PFSK-1 (cell line): ENCODE measurements around the gene FLRT1.

ENCODE experiments used
- FOXP2 ChIP-seq: optimal IDR thresholded peaks from 2 replicates; pipeline ENCODE3; 2011; ENCODE audit warnings: borderline replicate concordance, control low read depth, inconsistent platforms; ENCODE audit not compliant: insufficient read depth; ENCODE audit errors: extremely low read length, extremely low read depth
- POLR2AphosphoS5 ChIP-seq: IDR thresholded peaks from 2 replicates; pipeline ENCODE4 v1.6.1; 2012; ENCODE audit warnings: low read depth, mild to moderate bottlenecking, control low read depth, low read length, moderate library complexity
- SIN3A ChIP-seq: IDR thresholded peaks from 2 replicates; pipeline ENCODE4 v1.6.1; 2012; ENCODE audit warnings: mild to moderate bottlenecking, low read length, moderate library complexity, borderline replicate concordance; ENCODE audit not compliant: insufficient read depth
- TAF1 ChIP-seq: IDR thresholded peaks from 2 replicates; pipeline ENCODE4 v1.6.1; 2012; ENCODE audit warnings: low read length, control low read depth, borderline replicate concordance; ENCODE audit not compliant: insufficient read depth
- TF ChIP-seq, protein P1 (sequence below), 2 experiments: IDR thresholded peaks; 2 replicates each; pipeline versions ENCODE4 v1.6.1 to v1.8.0; 2011 to 2012; ENCODE audit warnings: low read depth in 2 of 2, low read length in 2 of 2, control low read depth in 1 of 2, inconsistent platforms in 1 of 2, mild to moderate bottlenecking in 1 of 2, moderate library complexity in 1 of 2; ENCODE audit not compliant: insufficient read depth in 1 of 2

Gene FLRT1

GRCh38 chr11:64059339-64060140 is 23.8 kb downstream of the FLRT1 start:
- no peak for TF ChIP-seq TAF1
- no peak for TF ChIP-seq FOXP2
- TF ChIP-seq, protein P1, sequence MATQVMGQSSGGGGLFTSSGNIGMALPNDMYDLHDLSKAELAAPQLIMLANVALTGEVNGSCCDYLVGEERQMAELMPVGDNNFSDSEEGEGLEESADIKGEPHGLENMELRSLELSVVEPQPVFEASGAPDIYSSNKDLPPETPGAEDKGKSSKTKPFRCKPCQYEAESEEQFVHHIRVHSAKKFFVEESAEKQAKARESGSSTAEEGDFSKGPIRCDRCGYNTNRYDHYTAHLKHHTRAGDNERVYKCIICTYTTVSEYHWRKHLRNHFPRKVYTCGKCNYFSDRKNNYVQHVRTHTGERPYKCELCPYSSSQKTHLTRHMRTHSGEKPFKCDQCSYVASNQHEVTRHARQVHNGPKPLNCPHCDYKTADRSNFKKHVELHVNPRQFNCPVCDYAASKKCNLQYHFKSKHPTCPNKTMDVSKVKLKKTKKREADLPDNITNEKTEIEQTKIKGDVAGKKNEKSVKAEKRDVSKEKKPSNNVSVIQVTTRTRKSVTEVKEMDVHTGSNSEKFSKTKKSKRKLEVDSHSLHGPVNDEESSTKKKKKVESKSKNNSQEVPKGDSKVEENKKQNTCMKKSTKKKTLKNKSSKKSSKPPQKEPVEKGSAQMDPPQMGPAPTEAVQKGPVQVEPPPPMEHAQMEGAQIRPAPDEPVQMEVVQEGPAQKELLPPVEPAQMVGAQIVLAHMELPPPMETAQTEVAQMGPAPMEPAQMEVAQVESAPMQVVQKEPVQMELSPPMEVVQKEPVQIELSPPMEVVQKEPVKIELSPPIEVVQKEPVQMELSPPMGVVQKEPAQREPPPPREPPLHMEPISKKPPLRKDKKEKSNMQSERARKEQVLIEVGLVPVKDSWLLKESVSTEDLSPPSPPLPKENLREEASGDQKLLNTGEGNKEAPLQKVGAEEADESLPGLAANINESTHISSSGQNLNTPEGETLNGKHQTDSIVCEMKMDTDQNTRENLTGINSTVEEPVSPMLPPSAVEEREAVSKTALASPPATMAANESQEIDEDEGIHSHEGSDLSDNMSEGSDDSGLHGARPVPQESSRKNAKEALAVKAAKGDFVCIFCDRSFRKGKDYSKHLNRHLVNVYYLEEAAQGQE (IDR thresholded peaks at IDR 0.05; ENCODE audit: insufficient read depth in 1 of 2, low read depth in 2 of 2, low read length in 2 of 2), result no peak
- TF ChIP-seq SIN3A, result no peak
- TF ChIP-seq POLR2AphosphoS5, result no peak

GRCh38 chr11:64060263-64060860 is 24.6 kb downstream of the FLRT1 start:
- TF ChIP-seq TAF1 (no peak), FOXP2 (no peak), POLR2AphosphoS5 (no peak), SIN3A (no peak)
- TF ChIP-seq, protein P1 (IDR thresholded peaks at IDR 0.05; ENCODE audit: insufficient read depth in 1 of 2, low read depth in 2 of 2, low read length in 2 of 2), result no peak

GRCh38 chr11:64060861-64061444 is 25.2 kb downstream of the FLRT1 start:
- no peak for TF ChIP-seq FOXP2
- TF ChIP-seq POLR2AphosphoS5, result no peak
- TF ChIP-seq SIN3A, result no peak
- no peak for TF ChIP-seq TAF1
- TF ChIP-seq, protein P1 (IDR thresholded peaks at IDR 0.05; ENCODE audit: insufficient read depth in 1 of 2, low read depth in 2 of 2, low read length in 2 of 2), result no peak

GRCh38 chr11:64062185-64063039 is 26.7 kb downstream of the FLRT1 start:
- TF ChIP-seq, protein P1 (IDR thresholded peaks at IDR 0.05; ENCODE audit: insufficient read depth in 1 of 2, low read depth in 2 of 2, low read length in 2 of 2), result no peak
- no peak for TF ChIP-seq TAF1
- TF ChIP-seq SIN3A, result no peak
- TF ChIP-seq FOXP2, result no peak
- TF ChIP-seq POLR2AphosphoS5, result no peak
